GM21526 (cell line): ENCODE measurements around the gene TTPAL.

Source experiments
- ATAC-seq: cut with Tn5 transposase; IDR thresholded peaks from one replicate; pipeline ENCODE4 v1.9.1; 2021; ENCODE audit warnings: moderate library complexity; ENCODE audit not compliant: unreplicated experiment, low FRiP score

Gene TTPAL

GRCh38 chr20:44494681-44495080, 19.0 kb downstream of the TTPAL start:
- no peak for ATAC-seq

GRCh38 chr20:44495257-44495656, 19.6 kb downstream of the TTPAL start:
- no peak for ATAC-seq

GRCh38 chr20:44495802-44496481, 20.3 kb downstream of the TTPAL start:
- no peak for ATAC-seq

- ATAC-seq, result no peak
Observed at GRCh38 chr20:44496976-44497375, 21.3 kb downstream of the TTPAL start.

GRCh38 chr20:44497761-44498160, 22.1 kb downstream of the TTPAL start:
- no peak for ATAC-seq

GRCh38 chr20:44500221-44500620, 24.5 kb downstream of the TTPAL start:
- no peak for ATAC-seq

GRCh38 chr20:44501448-44501847, 25.8 kb downstream of the TTPAL start:
- no peak for ATAC-seq

- ATAC-seq, result no peak
Observed at GRCh38 chr20:44502968-44503367, 27.3 kb downstream of the TTPAL start.

- ATAC-seq, result no peak
Observed at GRCh38 chr20:44504402-44505307, 29.0 kb downstream of the TTPAL start.

GRCh38 chr20:44509762-44510161, 34.1 kb downstream of the TTPAL start:
- ATAC-seq, result no peak

GRCh38 chr20:44513871-44514270, 38.2 kb downstream of the TTPAL start:
- ATAC-seq, result no peak

- ATAC-seq, result no peak
Observed at GRCh38 chr20:44516491-44516890, 40.8 kb downstream of the TTPAL start.

GRCh38 chr20:44517454-44517853, 41.8 kb downstream of the TTPAL start:
- ATAC-seq, result no peak

- no peak for ATAC-seq
Observed at GRCh38 chr20:44518248-44518647, 42.6 kb downstream of the TTPAL start.

GRCh38 chr20:44520881-44521280, 45.2 kb downstream of the TTPAL start:
- ATAC-seq, result no peak

GRCh38 chr20:44521484-44522481, 46.1 kb downstream of the TTPAL start, which contains the start of gene SERINC3:
Gene SERINC3 (minus strand): TSS chr20:44522070. CDS start chr20:44521951, 119 bp downstream.
- ATAC-seq, result peak; percentile 95

- no peak for ATAC-seq
Observed at GRCh38 chr20:44522841-44523240, 47.2 kb downstream of the TTPAL start.

GRCh38 chr20:44523746-44524145, 48.1 kb downstream of the TTPAL start:
- no peak for ATAC-seq

GRCh38 chr20:44526129-44526528, 50.5 kb downstream of the TTPAL start:
- no peak for ATAC-seq

GRCh38 chr20:44527716-44528199, 52.1 kb downstream of the TTPAL start:
- no peak for ATAC-seq
